ENCODE data around the gene GRID2IP. TPM values are rescaled to one million over a fixed set of nuclear protein-coding genes. Genes with fewer than 3 reads are reported as not detected.

The GRID2IP gene
- total and polyA plus RNA-seq, 2 of the 13 experiments (the other 11 are each of a cell fraction or from before 2014, with no cell fraction given) = 0.03 TPM; not detected in 1

GRCh38 chr7:6577369-6578113, 26.3 kb upstream of the GRID2IP start, which contains the start of gene ZDHHC4 (continued):
- TF ChIP-seq, protein P1, sequence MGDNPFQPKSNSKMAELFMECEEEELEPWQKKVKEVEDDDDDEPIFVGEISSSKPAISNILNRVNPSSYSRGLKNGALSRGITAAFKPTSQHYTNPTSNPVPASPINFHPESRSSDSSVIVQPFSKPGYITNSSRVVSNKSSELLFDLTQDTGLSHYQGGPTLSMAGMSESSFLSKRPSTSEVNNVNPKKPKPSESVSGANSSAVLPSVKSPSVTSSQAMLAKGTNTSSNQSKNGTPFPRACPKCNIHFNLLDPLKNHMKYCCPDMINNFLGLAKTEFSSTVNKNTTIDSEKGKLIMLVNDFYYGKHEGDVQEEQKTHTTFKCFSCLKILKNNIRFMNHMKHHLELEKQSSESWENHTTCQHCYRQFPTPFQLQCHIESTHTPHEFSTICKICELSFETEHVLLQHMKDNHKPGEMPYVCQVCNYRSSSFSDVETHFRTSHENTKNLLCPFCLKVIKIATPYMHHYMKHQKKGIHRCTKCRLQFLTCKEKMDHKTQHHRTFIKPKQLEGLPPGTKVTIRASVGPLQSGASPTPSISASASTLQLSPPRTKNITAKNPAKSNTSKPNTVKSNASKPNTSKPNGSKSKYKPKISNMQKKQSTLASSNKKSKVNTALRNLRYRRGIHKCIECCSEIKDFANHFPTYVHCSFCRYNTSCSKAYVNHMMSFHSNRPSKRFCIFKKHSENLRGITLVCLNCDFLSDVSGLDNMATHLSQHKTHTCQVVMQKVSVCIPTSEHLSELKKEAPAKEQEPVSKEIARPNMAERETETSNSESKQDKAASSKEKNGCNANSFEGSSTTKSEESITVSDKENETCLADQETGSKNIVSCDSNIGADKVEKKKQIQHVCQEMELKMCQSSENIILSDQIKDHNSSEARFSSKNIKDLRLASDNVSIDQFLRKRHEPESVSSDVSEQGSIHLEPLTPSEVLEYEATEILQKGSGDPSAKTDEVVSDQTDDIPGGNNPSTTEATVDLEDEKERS (CRISPR knock-in tag; IDR thresholded peaks at IDR 0.05) = no peak; the same call in 1 of the 2 replicates
- TF ChIP-seq PHF21A (CRISPR knock-in tag; IDR thresholded peaks at IDR 0.05) (peak; percentile 47; the same call in 1 of the 2 replicates), NPAS2 (CRISPR knock-in tag; IDR thresholded peaks at IDR 0.05; ENCODE audit: borderline replicate concordance) (no peak), TFE3 (CRISPR knock-in tag; IDR thresholded peaks at IDR 0.05) (peak; percentile 87), ZSCAN25 (CRISPR knock-in tag; IDR thresholded peaks at IDR 0.05) (no peak), ZNF567 (CRISPR knock-in tag; IDR thresholded peaks at IDR 0.05; ENCODE audit: borderline replicate concordance) (no peak), PAWR (CRISPR knock-in tag; IDR thresholded peaks at IDR 0.05; ENCODE audit: borderline replicate concordance) (no peak), RCOR2 (CRISPR knock-in tag; IDR thresholded peaks at IDR 0.05) (no peak; the same call in 1 of the 2 replicates), ZNF7 (CRISPR knock-in tag; IDR thresholded peaks at IDR 0.05) (no peak), CREB1 (IDR thresholded peaks at IDR 0.05) (peak; percentile 86), CREB1 (CRISPR knock-in tag; IDR thresholded peaks at IDR 0.05) (peak; percentile 90), ZNF260 (CRISPR knock-in tag; IDR thresholded peaks at IDR 0.05; ENCODE audit: borderline replicate concordance, low read depth) (no peak), ONECUT2 (CRISPR knock-in tag; IDR thresholded peaks at IDR 0.05) (no peak), JARID2 (CRISPR knock-in tag; IDR thresholded peaks at IDR 0.05; ENCODE audit: insufficient replicate concordance) (peak; percentile 50), CENPX (CRISPR knock-in tag; IDR thresholded peaks at IDR 0.05) (no peak), ZNF616 (CRISPR knock-in tag; IDR thresholded peaks at IDR 0.05; ENCODE audit: low read depth) (0 out of 2 replicates have a peak, but pooled peaks have one; percentile 24)
- TF ChIP-seq, protein P2, sequence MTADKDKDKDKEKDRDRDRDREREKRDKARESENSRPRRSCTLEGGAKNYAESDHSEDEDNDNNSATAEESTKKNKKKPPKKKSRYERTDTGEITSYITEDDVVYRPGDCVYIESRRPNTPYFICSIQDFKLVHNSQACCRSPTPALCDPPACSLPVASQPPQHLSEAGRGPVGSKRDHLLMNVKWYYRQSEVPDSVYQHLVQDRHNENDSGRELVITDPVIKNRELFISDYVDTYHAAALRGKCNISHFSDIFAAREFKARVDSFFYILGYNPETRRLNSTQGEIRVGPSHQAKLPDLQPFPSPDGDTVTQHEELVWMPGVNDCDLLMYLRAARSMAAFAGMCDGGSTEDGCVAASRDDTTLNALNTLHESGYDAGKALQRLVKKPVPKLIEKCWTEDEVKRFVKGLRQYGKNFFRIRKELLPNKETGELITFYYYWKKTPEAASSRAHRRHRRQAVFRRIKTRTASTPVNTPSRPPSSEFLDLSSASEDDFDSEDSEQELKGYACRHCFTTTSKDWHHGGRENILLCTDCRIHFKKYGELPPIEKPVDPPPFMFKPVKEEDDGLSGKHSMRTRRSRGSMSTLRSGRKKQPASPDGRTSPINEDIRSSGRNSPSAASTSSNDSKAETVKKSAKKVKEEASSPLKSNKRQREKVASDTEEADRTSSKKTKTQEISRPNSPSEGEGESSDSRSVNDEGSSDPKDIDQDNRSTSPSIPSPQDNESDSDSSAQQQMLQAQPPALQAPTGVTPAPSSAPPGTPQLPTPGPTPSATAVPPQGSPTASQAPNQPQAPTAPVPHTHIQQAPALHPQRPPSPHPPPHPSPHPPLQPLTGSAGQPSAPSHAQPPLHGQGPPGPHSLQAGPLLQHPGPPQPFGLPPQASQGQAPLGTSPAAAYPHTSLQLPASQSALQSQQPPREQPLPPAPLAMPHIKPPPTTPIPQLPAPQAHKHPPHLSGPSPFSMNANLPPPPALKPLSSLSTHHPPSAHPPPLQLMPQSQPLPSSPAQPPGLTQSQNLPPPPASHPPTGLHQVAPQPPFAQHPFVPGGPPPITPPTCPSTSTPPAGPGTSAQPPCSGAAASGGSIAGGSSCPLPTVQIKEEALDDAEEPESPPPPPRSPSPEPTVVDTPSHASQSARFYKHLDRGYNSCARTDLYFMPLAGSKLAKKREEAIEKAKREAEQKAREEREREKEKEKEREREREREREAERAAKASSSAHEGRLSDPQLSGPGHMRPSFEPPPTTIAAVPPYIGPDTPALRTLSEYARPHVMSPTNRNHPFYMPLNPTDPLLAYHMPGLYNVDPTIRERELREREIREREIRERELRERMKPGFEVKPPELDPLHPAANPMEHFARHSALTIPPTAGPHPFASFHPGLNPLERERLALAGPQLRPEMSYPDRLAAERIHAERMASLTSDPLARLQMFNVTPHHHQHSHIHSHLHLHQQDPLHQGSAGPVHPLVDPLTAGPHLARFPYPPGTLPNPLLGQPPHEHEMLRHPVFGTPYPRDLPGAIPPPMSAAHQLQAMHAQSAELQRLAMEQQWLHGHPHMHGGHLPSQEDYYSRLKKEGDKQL (CRISPR knock-in tag; IDR thresholded peaks at IDR 0.05; ENCODE audit: low read depth) = 0 out of 2 replicates have a peak, but pooled peaks have one; percentile 54
- TF ChIP-seq, protein P3, sequence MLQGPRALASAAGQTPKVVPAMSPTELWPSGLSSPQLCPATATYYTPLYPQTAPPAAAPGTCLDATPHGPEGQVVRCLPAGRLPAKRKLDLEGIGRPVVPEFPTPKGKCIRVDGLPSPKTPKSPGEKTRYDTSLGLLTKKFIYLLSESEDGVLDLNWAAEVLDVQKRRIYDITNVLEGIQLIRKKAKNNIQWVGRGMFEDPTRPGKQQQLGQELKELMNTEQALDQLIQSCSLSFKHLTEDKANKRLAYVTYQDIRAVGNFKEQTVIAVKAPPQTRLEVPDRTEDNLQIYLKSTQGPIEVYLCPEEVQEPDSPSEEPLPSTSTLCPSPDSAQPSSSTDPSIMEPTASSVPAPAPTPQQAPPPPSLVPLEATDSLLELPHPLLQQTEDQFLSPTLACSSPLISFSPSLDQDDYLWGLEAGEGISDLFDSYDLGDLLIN (CRISPR knock-in tag; IDR thresholded peaks at IDR 0.05; ENCODE audit: borderline replicate concordance) = no peak
